ENCODE measurements around the gene VEGFA. TPM values are rescaled to one million over a fixed set of nuclear protein-coding genes. Genes with fewer than 3 reads are reported as not detected.

The VEGFA gene
- polyA plus RNA-seq, 3 donors, result 19.0 to 454 (median 32.0) TPM

- Histone ChIP-seq H3K9ac (ENCODE audit: insufficient read depth, low read length, poor library complexity, severe bottlenecking) (no peak overlapping the region), H3K4me3 (replicated peaks in 1 of 3; ENCODE audit: low read depth in 2 of 3, low read length in 3 of 3) (peak overlapping the region in 1 of 3 experiments; percentile 7), H2AFZ (ENCODE audit: insufficient read depth, low read depth, low read length, poor library complexity, severe bottlenecking) (no peak overlapping the region), H3K4me2 (replicated peaks; ENCODE audit: extremely low read depth, low read length, poor library complexity, severe bottlenecking) (peak overlapping the region; percentile 18), H3K27me3 (ENCODE audit: control insufficient read depth in 2 of 2, insufficient read depth in 2 of 2, low read length in 2 of 2) (no peaks in the 10 kb centered on the region), H3K4me1 (ENCODE audit: control insufficient read depth in 1 of 2, insufficient read depth in 2 of 2, low read length in 2 of 2) (peaks cover 29 to 37% of the 10 kb centered on the region in 2 donors), H3K27ac (ENCODE audit: low read depth in 1 of 2, low read length in 2 of 2) (peak overlapping the region in 1 of 2 donors; percentile 26), H3K9me3 (replicated peaks in 1 of 2; ENCODE audit: control insufficient read depth in 1 of 2, insufficient read depth in 1 of 2, low read length in 2 of 2) (no peaks in the 10 kb centered on the region), H3K36me3 (replicated peaks in 1 of 2; ENCODE audit: control insufficient read depth in 1 of 2, insufficient read depth in 2 of 2, low read length in 2 of 2) (peaks cover 13 to 18% of the 10 kb centered on the region in 2 donors), H3K79me2 (ENCODE audit: insufficient read depth, low read length) (no peaks in the 10 kb centered on the region), H4K20me1 (ENCODE audit: insufficient read depth, low read length) (peaks cover 9% of the 10 kb centered on the region)
- DNase-seq, result no peak
- 71% methylated on average over 2 of the region's 2 CpGs for WGBS (ENCODE audit: insufficient coverage)
- Mint-ChIP-seq H3K4me1 (peaks cover 53% of the 10 kb centered on the region), H3K9me3 (no peaks in the 10 kb centered on the region), H3K4me3 (no peak overlapping the region), H3K27me3 (ENCODE audit: low read depth in 3 of 3) (peaks cover 0 to 2% (median 2%) of the 10 kb centered on the region in 3 donors), H3K36me3 (peaks cover 18 to 25% of the 10 kb centered on the region in 2 donors), H3K27ac (peak overlapping the region in 6 of 7 donors; percentile 32 to 85 (median 76))
- intact Hi-C loops (cut with micrococcal nuclease), result no loop called here
- no peak for TF ChIP-seq CTCF (IDR thresholded peaks at IDR 0.05)
Measured at GRCh38 chr6:43789447-43789846, 19.4 kb downstream of the VEGFA start.

- Histone ChIP-seq H2AFZ (ENCODE audit: insufficient read depth, low read depth, low read length, poor library complexity, severe bottlenecking) (no peak overlapping the region), H3K27me3 (ENCODE audit: control insufficient read depth in 2 of 2, insufficient read depth in 2 of 2, low read length in 2 of 2) (no peaks in the 10 kb centered on the region), H4K20me1 (ENCODE audit: insufficient read depth, low read length) (peaks cover 6% of the 10 kb centered on the region), H3K4me1 (ENCODE audit: control insufficient read depth in 1 of 2, insufficient read depth in 2 of 2, low read length in 2 of 2) (peaks cover 30 to 38% of the 10 kb centered on the region in 2 donors), H3K36me3 (replicated peaks in 1 of 2; ENCODE audit: control insufficient read depth in 1 of 2, insufficient read depth in 2 of 2, low read length in 2 of 2) (peaks cover 8 to 12% of the 10 kb centered on the region in 2 donors), H3K4me3 (replicated peaks in 1 of 3; ENCODE audit: low read depth in 2 of 3, low read length in 3 of 3) (peak overlapping the region in 1 of 3 experiments; percentile 7), H3K79me2 (ENCODE audit: insufficient read depth, low read length) (no peaks in the 10 kb centered on the region), H3K9ac (ENCODE audit: insufficient read depth, low read length, poor library complexity, severe bottlenecking) (no peak overlapping the region), H3K27ac (ENCODE audit: low read depth in 1 of 2, low read length in 2 of 2) (peak overlapping the region; percentile 26 to 44), H3K4me2 (replicated peaks; ENCODE audit: extremely low read depth, low read length, poor library complexity, severe bottlenecking) (peak overlapping the region; percentile 18), H3K9me3 (replicated peaks in 1 of 2; ENCODE audit: control insufficient read depth in 1 of 2, insufficient read depth in 1 of 2, low read length in 2 of 2) (no peaks in the 10 kb centered on the region)
- peaks cover 57% of the 10 kb centered on the region for H3K4me1 Mint-ChIP-seq
- intact Hi-C loops (cut with micrococcal nuclease), result loop anchor here in 1 of 2 donors (1.0 to 10.0 kb wide), 2 partner anchors 8 to 475 kb away; partner anchors contain the start of gene NFKBIE
- no peaks in the 10 kb centered on the region for H3K9me3 Mint-ChIP-seq
- no peak for TF ChIP-seq CTCF (IDR thresholded peaks at IDR 0.05)
- H3K27ac Mint-ChIP-seq, result peak overlapping the region; percentile 42 to 85 (median 75)
- peak overlapping the region in 1 of 2 donors; percentile 70 for H3K4me3 Mint-ChIP-seq
- DNase-seq, result peak; percentile 76 to 85 (median 83)
- H3K27me3 Mint-ChIP-seq (ENCODE audit: low read depth in 3 of 3), result peaks cover 0 to 2% (median 2%) of the 10 kb centered on the region in 3 donors
- peaks cover 13 to 20% of the 10 kb centered on the region in 2 donors for H3K36me3 Mint-ChIP-seq
- 0% methylated on average over 4 of the region's 5 CpGs for WGBS (ENCODE audit: insufficient coverage)
Measured at GRCh38 chr6:43790031-43790430, 20.0 kb downstream of the VEGFA start.

All from CD14-positive monocyte (primary cell).